GM12801 (cell line): ENCODE results near the gene DCST2.

Experiments
- TF ChIP-seq, protein P1 (sequence below): IDR thresholded peaks from one replicate; pipeline ENCODE4 v1.5.1; 2011; ENCODE audit warnings: control low read depth; ENCODE audit not compliant: insufficient read length; ENCODE audit errors: extremely low read depth

Gene DCST2

DNA sequence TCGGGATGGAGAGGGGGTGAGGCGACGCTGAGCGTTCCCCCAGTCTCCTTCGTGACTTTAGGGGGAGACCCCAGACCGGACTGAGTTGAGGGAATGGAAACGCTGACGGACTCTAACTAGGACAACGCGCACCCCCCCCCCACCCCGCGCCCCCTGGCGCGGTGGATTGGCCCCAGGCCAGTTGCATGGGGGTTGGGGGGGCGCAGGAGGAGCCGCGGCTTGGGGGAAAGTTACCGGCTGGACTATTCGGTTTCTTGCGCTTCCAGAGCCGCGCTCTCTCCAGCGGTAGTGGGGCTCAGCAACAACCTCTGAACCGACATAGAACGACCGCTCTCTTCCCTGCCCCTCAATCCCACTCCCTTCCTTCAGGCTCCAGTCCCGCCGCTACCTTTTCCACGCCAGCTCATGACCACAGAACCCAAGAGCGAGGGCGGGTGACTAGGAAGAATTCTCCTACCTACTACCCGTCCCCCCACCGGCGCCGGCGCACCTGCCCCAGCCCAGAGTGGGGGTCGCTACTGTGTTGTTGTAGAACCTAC is 30.3 kb downstream of the DCST2 start:
- TF ChIP-seq, protein P1, sequence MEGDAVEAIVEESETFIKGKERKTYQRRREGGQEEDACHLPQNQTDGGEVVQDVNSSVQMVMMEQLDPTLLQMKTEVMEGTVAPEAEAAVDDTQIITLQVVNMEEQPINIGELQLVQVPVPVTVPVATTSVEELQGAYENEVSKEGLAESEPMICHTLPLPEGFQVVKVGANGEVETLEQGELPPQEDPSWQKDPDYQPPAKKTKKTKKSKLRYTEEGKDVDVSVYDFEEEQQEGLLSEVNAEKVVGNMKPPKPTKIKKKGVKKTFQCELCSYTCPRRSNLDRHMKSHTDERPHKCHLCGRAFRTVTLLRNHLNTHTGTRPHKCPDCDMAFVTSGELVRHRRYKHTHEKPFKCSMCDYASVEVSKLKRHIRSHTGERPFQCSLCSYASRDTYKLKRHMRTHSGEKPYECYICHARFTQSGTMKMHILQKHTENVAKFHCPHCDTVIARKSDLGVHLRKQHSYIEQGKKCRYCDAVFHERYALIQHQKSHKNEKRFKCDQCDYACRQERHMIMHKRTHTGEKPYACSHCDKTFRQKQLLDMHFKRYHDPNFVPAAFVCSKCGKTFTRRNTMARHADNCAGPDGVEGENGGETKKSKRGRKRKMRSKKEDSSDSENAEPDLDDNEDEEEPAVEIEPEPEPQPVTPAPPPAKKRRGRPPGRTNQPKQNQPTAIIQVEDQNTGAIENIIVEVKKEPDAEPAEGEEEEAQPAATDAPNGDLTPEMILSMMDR, result no peak

DNA sequence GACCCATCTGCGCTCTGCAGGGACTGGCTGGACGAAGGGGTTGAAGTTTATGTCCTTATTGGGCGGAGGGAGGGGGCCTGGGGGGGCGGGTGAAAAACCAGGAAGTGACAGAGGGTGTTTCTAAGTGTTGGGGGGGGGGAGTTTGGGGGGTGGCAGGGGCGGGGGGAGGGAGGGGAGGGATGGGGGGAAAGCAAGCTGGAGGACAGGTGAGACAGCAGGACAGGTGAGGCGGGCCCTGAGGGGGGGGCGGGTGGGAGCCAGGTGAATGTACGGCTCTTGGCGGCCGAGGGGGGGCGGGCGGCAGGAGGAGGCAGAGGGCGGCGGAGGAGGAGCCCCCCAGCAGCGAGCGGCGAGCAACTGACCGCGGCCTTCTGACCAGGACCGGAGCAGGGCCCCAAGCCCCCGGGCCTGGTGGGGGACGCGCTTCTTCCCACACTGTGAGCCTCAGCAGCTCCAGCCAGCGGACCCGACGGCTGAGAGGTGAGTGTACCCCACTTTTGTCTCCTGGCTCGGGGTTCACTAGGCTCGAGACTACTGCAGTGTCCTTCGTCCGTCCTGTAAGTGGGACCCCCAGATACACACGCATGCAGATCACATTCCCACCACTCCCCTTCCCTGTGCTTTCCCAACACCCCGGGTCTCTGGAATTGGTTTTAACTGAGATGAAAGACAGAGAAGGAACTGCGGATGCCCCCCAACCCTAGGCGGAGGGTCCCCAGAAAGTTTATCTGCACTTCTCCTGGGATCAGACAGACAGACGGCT is 30.9 kb downstream of the DCST2 start, which contains the start of gene ZBTB7B:
TSS of gene ZBTB7B (plus strand) at position 339 of the 763 bp plus-strand sequence. CDS start 11,859 bp downstream, outside the sequence.
- TF ChIP-seq, protein P1, result no peak

DNA sequence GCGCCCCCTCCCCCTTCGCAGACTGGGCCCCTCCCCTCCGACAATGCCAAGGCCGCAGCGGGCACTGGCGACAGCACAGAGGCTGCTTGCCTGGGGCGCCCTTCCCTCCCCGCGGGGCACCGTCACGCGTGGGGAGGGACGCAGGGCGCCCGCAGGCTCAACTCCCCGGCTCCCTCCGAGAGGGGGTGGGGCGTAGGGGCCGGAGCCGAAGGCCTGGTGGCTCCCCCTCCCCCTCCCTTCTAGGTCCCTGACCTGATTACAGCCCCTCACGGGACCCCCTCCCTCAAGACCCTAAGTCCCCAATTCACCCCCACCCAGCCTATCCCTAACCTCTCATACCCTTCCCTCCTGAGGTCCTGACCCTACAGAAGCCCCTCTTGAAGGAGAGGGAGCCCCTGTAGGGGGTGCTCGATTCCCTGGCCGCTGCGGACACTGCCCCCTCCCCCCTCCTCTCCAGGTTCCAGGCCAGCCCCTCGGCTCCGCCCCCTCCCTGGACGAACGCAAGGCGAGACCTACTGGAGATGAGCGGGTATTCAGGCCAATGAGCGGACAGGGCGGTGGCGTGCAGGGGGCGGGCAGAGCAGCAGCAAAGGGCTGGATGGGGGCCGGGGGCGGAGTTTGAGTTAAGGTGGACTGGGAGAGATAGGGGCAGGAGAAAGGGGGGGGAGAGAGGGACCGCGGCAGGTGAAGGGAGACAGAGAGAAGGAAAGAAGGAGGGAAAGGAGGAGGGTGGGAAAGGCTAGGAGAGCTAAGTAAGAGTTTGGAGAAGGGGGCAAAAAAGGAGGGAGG is 31.7 kb downstream of the DCST2 start:
- TF ChIP-seq, protein P1, result no peak

DNA sequence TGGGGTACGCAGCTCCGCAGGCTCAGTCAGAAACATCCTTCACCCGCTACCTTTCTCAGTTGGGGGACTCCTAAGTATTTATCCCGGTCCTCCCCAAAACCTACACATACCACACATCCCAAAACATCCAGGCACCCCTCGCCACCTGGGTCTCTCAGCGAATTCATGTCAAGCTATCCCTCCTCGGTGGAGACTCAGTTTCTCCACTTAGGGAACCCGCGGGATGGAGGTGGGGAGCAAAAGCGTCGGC is 32.2 kb downstream of the DCST2 start:
- TF ChIP-seq, protein P1, result no peak

DNA sequence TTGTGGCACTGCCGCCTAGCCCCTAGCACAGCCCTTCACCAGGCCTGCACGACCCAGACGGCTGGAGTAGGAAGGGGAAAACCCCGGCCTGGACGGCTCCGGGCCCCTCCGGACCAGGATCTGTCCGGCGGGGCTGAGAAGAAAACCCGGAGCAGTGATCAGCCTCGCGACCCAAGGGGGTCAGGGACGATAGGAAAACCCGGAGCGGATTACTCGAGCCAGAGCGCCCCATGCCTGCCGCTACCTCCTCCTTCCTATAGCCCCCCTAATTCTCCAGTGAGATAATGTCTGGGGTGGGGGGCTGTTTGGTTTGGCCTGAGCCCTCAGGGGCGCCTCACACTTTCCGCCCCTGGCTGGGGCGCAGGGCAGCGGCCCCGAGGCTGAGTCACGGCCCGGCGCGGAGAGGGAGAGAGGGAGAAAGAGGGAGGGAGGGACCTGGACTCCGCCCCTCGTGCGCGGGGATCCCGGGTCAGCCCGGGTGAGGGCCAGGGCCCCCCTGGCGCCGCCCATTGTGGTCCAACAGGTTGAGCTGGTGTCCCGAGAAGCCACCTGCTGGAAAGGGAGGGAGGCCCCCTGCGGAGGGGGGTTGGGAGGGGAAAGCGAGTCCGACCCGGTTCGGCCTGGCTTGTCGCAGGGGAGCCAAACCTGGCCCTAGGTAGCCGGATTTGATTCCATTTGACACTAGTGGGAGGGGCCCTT is 32.7 kb downstream of the DCST2 start:
- TF ChIP-seq, protein P1, result no peak

DNA sequence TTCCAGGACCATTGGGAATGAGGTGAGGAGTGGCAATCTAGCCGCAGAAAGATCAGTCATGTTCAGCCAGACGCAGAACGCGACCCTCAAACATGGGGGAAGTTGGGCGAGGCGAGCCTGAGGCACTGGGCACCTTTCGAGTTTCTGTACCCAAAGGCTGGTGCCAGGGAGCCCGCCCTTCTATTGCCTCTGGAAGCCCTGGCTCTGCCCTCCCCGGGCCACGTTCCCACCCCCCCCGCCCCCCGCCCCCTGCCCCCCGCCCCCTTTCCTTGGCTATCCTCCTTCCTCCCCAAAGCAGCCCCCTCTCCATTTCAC is 33.2 kb downstream of the DCST2 start:
- TF ChIP-seq, protein P1, result no peak
